HS-5 (cell line): Measurements from ENCODE around the gene MXD1.

Source experiments
- DNase-seq: peaks from one replicate; pipeline ENCODE4 v3.0.0-alpha.2; 2012; ENCODE audit warnings: low read depth

The MXD1 gene

DNA sequence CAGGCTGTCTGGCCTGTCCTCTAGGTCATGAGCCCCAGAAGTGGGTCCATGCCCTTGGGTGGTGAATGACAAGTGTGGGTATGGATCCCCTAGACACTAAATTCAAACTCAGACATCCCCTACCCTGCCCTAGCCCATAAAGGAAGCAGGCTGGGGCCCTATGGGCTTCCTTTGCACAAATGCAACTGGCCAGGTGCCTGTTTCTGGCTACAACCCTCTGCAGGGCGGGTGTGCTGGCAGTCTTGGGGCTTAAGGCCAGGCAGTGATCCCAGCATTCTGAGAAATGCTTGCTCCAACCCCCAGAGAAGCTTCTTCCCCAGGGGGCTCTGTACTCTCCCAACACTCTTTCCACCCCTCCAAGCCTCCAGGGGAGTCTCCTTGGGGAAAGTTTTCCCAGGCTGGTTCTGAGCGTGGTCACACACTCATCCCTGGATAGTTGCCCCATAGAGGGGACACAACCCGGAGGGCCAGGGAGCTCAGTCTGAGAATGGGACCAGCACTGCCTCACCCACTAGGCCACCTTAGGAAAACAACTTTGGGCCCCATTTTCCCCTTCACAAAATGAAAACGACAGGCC lies 63.1 kb downstream of the MXD1 start:
- no peak for DNase-seq

DNA sequence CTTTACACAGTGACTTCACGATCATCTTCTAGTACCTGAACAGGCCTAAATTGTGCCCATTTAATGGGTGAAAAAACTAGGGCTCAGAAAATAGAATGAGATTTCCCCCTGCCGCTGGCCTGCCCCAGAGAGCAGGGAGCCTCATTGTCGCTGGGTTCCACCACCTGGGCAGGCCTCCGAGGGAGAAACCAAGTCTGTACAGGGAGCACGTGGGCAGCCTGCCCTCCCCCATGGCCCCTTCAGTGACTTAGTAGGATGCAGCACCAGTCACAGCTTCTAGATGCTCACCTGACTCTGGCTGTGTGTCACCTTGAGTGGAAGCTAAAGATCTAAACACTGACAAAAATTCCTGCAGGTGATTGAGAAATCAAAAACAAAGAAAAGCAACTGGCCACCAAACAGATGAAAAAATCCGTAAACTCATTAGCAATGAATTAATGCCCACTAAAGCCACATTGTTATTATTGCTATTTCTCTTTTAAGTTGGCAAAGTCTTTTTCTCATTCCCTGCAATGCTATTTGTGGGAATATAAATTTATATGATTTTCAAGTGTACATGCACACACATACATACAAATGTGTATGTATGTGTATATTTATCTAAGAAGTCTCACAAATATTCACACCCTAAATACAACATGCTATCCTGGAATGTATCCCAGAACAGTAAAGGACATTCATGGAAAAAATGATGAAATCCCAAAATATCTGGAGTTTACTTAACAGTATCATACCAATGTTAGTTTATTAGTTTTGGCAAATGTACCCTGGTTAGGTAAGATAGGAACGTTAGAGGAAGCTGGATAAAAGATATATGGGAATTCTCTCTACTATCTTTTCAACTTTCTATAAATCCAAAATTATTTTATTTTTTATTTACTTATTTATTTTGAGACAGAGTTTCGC lies 65.2 kb downstream of the MXD1 start:
- no peak for DNase-seq

DNA sequence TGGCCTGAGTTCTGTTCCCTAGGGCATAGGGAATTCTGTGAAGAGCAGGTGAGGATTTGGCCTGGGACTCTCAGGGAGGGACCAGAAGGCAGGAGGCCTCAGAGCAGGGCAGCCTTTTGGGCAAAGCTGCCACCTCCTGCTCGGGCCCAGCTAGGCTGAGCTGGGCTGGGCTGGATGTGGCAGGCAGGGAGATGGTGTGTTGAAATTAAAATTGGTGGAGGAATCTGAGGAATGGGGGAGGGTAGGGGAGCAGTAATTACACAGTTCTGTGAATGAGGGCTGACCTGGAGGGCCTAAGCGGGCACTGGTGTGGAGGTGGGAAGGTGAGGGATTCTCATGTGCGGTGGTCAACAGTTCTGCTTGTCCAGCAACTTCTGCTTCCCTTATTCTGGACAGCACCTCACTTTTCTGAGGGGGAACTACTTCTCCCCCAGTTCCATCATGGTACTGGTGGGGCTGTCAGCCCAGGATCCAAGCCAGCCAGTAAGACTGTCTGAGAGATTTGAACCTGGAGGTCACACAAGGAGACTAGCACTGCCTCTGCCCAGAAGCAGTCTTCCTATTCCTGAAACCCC lies 68.6 kb downstream of the MXD1 start:
- DNase-seq: no peak

DNA sequence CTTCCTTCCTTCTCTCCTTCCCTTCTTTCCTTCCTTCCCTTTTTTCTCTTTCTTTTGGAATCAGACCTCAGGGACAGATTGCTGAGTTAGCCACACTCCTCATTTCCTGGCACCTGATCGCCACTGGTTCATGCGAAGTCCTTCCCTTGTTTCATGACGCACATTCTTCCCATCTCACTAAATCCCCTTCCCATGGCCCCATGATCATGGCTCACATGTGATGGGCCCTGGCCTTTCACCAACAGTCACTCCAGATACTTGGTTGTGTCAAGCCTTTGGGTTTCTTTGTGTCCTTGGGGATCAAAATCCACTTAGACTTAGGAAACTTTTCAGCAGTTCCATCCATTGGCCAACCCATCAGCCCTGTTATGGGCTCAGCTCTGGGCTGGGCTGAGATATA lies 70.3 kb downstream of the MXD1 start:
- DNase-seq: no peak

DNA sequence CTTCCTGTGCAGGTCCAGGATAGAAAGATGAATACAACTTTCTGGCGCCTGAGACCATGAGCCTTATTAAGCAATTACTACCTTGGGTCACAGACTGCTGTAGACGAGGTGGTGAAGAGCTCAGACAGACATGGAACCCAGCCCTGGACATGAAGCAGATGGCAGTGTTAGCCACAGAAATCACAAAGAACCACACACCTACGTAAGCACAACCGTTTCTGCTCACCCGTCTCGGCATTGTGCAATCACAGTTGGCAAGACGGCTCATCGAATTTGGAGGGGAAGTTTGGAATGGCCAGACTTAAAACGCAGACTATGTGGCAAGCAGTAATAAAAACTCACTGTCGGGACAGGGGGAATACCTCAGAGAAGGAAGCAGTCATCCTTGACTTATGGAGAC lies 70.8 kb downstream of the MXD1 start:
- DNase-seq: no peak

DNA sequence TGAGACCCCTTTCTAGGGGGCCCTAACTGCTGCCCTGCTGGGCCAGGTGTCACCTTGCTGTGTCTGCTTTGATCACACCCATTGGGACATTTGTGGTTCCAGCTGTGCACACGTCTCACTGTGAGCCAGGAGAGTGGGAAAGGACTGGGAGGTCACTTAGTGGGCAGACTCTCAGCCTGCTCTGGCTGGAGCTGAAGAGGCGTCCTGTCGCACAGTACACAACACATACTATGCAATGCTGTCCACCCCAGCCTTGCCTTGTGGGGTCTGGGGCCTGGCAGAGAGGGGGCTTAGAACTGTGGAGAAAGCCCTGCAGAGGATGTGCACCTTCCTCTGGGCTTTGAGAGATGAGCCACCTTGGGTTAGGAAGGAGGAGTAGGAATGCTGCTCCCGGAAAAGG lies 71.8 kb downstream of the MXD1 start:
- DNase-seq: no peak

DNA sequence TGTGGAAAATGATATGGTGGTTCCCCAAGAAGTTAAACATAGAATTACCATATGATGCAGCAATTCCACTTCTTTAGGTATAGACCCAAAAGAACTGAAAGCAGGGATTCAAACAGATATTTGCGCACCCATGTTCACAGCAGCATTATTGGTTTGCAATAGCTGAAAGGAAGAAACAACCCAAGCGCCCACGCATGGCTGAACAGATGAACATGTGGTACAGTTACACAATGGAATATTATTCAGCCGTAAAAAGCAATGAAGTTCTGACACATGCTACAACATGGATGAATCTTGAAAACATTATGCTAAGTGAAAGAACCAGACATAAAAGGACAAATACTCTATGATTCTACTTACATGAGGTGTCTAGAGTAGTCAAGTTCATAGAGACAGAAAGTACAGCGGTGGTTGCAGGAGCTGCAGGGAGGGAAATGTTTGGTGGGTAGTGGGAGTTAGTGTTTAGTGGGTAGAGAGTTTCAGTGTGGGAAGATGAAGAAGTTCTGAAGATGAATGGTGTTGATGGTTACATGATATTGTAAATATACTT lies 73.3 kb downstream of the MXD1 start:
- DNase-seq: no peak

DNA sequence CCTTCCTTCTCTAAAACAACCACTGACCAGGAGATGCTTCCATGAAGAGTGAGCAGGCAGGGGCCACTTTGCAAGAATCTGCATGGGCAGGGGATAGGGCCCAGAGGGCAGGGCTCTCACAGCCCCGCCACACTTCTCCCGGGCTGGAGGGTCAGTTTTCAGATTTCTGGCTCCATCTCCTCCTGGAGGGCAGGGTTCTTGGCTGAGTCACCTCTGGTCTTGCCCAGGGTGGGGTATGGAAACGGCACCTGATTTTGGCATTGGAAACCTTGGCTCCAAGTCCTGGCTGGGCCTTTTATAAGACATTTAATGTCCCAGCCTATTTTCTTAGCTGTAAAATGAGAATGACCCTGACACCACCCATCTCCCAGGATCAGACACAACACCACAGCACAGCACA lies 74.1 kb downstream of the MXD1 start:
- no peak for DNase-seq

DNA sequence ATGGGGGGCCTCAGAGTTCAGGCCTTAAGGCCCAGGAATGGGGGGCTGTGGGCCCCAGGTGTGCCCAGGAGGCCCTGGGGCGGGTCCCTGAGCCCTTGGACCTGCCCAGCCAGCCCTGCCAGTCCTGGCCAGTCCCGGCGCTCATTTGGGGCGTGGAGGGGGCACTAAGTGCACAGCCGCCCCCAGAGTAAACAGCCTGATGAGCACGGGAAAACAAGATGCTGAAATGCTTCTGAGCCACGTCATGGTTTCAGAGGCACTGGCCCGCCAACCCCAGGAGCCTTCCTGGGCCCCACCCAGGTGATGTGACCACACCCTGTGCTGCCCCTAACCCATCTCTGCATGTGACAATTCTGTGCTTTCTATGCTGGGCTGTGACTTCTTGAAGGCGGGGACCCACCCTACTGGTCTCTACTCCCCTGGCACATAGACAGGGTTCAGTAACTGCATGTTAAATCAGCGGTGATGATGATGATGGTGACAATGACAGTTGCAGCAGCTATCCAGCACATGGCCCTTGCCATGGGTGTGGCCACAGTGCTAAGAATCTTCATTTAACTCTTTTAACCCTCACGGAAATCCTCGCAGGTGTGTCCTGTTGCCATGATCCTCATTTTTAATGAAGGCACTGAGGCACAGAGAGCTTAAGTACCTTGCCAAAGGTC lies 74.7 kb downstream of the MXD1 start:
- DNase-seq: no peak
